VCaP (cell line): Measurements from ENCODE around the gene DNAJB1.

Source experiments
- H3K27ac ChIP-seq: fragments of 450-650 bp; 2 replicates; pipeline ENCODE4 v1.5.1; 2017
- TF ChIP-seq, protein P1 (sequence below): fragments of 450-650 bp; conservative IDR thresholded peaks from 2 replicates; pipeline ENCODE4 v1.5.1; 2017; ENCODE audit warnings: mild to moderate bottlenecking, moderate library complexity

DNAJB1 gene

DNA sequence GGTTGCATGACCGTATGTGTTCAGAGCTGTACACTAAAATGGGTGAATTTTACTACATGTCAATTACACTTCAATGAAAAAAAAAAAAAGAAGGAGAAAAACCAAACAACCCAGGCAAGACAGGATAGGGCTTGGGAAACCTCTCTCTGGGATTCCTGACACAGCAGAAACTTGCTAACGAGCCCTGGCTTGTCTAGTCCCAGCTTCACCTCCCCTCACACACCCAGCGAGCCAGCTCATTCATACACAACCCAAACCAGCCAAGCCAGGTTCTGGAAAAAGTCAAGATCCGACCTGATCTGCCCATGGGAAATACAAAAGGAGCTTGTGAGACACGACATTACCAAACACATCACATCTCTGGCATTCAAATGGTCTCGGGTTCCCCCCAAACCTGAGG is 7.5 kb upstream of the DNAJB1 start:
- TF ChIP-seq, protein P1, sequence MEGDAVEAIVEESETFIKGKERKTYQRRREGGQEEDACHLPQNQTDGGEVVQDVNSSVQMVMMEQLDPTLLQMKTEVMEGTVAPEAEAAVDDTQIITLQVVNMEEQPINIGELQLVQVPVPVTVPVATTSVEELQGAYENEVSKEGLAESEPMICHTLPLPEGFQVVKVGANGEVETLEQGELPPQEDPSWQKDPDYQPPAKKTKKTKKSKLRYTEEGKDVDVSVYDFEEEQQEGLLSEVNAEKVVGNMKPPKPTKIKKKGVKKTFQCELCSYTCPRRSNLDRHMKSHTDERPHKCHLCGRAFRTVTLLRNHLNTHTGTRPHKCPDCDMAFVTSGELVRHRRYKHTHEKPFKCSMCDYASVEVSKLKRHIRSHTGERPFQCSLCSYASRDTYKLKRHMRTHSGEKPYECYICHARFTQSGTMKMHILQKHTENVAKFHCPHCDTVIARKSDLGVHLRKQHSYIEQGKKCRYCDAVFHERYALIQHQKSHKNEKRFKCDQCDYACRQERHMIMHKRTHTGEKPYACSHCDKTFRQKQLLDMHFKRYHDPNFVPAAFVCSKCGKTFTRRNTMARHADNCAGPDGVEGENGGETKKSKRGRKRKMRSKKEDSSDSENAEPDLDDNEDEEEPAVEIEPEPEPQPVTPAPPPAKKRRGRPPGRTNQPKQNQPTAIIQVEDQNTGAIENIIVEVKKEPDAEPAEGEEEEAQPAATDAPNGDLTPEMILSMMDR, result no peak
- no peak overlapping the region for H3K27ac ChIP-seq

DNA sequence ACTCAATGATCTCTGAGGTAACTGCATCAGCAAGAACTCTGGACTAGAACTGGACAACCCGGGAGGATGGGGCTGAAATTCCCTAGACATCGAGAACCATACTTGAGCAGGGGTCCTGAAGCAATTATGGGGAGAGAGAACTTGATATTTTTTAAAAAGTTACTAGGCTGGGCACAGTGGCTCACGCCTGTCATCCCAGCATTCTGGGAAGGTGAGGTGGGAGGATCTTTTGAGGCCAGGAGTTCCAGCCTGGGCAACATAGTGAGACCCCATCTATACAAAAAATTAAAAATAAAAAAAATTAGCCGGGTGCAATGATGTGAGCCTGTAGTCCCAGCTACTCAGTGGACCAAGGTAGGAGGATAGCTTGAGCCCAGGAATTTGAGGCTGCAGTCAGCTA is 2.3 kb upstream of the DNAJB1 start:
- no peak overlapping the region for H3K27ac ChIP-seq
- TF ChIP-seq, protein P1, result no peak

DNA sequence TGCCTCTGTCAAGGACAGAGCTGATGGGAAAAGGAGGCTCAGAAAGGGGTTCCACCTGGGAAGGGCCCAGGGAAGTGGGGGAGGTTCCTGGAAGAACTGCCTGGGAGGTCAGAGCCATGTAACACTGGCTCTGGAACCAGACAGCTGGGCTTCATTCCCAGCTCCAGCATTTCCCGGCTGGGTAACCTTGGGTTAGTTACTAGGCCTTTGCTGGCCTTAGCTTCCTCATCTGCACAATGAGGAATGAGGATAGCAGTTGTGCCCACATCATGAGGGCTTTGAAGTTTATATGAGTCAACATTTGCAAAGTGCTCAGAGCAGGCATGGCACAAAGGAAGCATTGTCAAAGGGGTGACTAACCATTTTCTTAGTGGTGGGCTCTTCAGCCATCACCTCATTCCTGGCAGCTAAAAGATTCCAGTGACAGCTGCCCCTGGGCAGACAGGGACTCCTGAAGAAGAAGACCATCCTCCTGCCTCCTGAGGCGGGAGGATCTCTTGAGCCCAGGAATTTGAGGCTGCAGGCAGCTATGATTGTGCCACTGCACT is 1.7 kb upstream of the DNAJB1 start:
- no peak overlapping the region for H3K27ac ChIP-seq
- TF ChIP-seq, protein P1, result no peak

DNA sequence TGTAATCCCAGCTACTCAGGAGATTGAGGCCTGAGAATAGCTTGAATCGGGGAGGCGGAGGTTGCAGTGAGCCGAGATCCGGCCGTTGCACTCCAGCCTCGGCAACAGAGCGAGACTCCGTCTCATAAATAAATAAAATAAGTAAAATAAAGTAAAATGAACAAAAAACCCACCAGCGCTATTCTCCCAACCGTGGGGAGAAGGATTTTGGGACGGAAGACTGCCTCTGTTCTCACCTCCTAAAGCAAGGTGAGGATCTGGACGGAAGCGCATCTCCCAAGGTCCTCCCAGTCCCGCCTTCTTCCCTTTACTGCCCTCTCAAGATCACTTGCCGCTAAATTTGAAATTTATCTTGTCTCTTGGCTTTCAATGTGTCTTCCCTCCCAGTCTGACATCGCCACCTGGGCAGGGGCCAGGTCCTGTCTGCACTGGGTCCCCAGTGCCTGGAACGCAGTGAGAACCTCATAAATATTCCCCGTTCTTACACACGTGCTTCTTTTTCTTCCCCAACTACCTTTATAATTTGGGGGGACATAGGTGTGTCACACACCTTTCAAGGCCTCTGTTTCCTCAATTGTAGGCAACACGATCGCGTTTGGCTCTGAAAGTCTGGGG is 1.2 kb upstream of the DNAJB1 start:
- peak overlapping the region; percentile 89 for H3K27ac ChIP-seq
- TF ChIP-seq, protein P1, result no peak

DNA sequence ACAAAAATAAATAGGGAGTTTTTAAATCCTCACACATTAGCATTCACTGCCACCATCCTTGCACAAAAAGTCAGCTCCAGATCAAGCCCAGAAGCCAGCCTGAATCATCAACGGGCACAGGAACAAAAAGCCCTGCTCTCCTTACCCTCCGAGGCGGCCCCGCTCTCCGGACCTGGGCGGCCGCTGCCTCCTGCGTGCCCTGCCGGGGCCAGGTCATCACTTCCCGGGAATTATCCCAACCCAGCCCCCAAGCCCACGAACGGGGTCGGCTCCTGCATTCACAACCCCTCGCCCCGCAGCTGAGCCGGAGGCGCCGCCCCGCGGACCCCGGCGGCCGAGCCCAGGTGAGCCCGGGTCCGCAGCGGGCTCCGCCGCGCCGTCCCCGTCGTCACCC is 754 bp downstream of the DNAJB1 start:
- H3K27ac ChIP-seq, result peak overlapping the region; percentile 89
- TF ChIP-seq, protein P1, result no peak

DNA sequence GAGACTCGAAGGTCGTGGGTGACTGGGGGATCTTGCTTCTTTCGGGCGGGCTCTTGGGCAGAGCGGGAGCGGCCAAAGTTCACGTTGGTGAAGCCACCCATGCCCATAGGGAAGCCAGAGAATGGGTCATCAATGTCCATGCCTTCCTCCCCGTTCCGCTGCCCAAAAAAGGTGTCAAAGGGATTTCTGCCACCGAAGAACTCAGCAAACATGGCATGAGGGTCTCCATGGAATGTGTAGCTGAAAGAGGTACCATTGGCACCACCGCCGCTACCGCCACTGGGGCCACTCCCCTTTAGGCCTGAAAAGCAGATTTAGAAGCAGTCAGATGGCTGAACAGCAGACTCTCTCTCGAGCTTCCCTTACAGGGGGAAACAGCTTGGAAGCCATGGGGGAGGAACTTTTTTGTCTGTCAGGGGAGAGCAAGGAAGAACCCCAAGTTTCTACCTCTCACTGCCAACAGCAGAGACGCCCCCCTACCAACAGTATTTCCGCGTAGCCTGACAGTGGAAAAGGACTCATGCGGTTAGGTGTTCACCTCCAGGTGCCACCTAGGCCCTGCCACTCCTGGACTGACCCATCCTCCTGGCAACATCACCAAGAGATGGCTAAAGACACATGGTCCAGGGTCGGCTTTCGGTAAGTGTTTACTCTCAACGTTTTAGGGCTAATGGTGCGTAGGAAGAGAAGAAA is 1.3 kb downstream of the DNAJB1 start:
- TF ChIP-seq, protein P1, result no peak
- H3K27ac ChIP-seq, result peak overlapping the region; percentile 89

DNA sequence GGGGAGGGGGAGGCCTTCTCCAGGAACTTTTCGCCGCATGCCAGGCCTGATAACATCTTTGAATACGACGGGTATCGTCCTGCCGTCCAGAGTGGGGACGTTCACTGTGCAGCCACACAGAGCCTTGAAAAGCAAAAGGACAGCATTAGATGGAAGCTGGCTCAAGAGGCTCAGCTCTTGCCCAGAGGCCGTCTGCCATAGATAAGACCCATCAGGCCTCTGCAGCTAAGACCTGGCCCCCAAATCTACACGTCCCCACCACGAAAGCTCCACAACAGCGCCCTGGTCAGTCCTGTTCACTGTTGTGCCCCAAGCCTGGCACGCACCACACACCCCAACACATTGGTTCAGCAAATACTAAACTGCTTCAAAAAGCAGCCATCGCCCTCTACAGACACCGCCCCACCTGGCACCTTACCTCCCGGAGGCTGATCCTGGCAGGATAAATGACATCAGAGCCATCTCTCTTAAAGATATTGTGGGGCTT is 2.1 kb downstream of the DNAJB1 start:
- H3K27ac ChIP-seq, result peak overlapping the region; percentile 89; the same call in 1 of the 2 replicates
- TF ChIP-seq, protein P1, result peak; percentile 48
